K562 (cell line): ENCODE measurements around the gene PPP1R12C. TPM values are rescaled to one million over a fixed set of nuclear protein-coding genes. Genes with fewer than 3 reads are reported as not detected.

Source experiments
- ADNP ChIP-seq: fragments of 200-800 bp; sonication (Bioruptor generic); IDR thresholded peaks from 2 replicates; pipeline ENCODE4 v1.6.1; 2016; ENCODE audit warnings: missing genetic modification characterization, missing compliant biosample characterization
- ARHGAP35 ChIP-seq: fragments of 450-650 bp; IDR thresholded peaks from 2 replicates; pipeline ENCODE4 v1.6.1; 2018; ENCODE audit not compliant: partially characterized antibody
- CBX2 ChIP-seq: fragments of 200-600 bp; sonication (generic); IDR thresholded peaks from one replicate; pipeline ENCODE4 v1.6.1; 2012; ENCODE audit warnings: mild to moderate bottlenecking, low read length, inconsistent platforms; ENCODE audit not compliant: insufficient read depth, poor library complexity, severe bottlenecking
- EGR1 ChIP-seq: fragments of 450-650 bp; conservative IDR thresholded peaks from 2 replicates; pipeline ENCODE4 v1.6.1; 2017; ENCODE audit warnings: mild to moderate bottlenecking
- EHMT2 ChIP-seq: fragments of 450-650 bp; IDR thresholded peaks from 2 replicates; pipeline ENCODE4 v1.6.1; 2018; ENCODE audit warnings: antibody characterized with exemption
- ERF ChIP-seq: fragments of 450-650 bp; formaldehyde crosslinking; IDR thresholded peaks from 2 replicates; pipeline ENCODE4 v1.4.0; 2020; ENCODE audit warnings: mild to moderate bottlenecking, mixed read lengths
- ESRRA ChIP-seq: fragments of 450-650 bp; IDR thresholded peaks from 2 replicates; pipeline ENCODE4 v1.6.1; 2014; ENCODE audit warnings: low read depth, mild to moderate bottlenecking, moderate library complexity, borderline replicate concordance
- FOXM1 ChIP-seq, 2 experiments: fragments of 450-650 bp in 1 of 2; sonication (generic) in 1 of 2; formaldehyde crosslinking in 1 of 2; IDR thresholded peaks; 2 replicates each; pipeline versions ENCODE4 v1.6.1 to v1.9.0; 2017 to 2022; ENCODE audit warnings: low read depth in 2 of 2, mild to moderate bottlenecking in 2 of 2, missing genetic modification reagents in 1 of 2, moderate library complexity in 1 of 2
- GABPA ChIP-seq: fragments of 200-800 bp; sonication (Bioruptor generic); conservative IDR thresholded peaks from 2 replicates; pipeline ENCODE4 v1.6.1; 2016; ENCODE audit warnings: low read depth, missing genetic modification characterization, missing compliant biosample characterization
- GATAD2A ChIP-seq: fragments of 450-650 bp; IDR thresholded peaks from 2 replicates; pipeline ENCODE4 v1.6.1; 2017
- HDAC1 ChIP-seq, 2 experiments: fragments of 450-650 bp; IDR thresholded peaks; 2 replicates each; pipeline ENCODE4 v1.6.1; 2016 to 2017; ENCODE audit warnings: inconsistent platforms in 1 of 2, mild to moderate bottlenecking in 1 of 2, moderate library complexity in 1 of 2
- NR4A1 ChIP-seq, 2 experiments: fragments of 250-450 bp in 1 of 2; fragments of 450-650 bp in 1 of 2; sonication (Bioruptor Pico) in 1 of 2; IDR thresholded peaks; 2 replicates each; pipeline versions ENCODE4 v1.4.0 to v1.6.1; 2016 to 2020; ENCODE audit warnings: mild to moderate bottlenecking in 2 of 2, missing compliant biosample characterization in 1 of 2, missing genetic modification characterization in 1 of 2, moderate library complexity in 1 of 2
- PPARD ChIP-seq: fragments of 250-450 bp; sonication (Bioruptor Pico); IDR thresholded peaks from 2 replicates; pipeline ENCODE4 v1.8.0; 2022; ENCODE audit warnings: inconsistent platforms, mild to moderate bottlenecking, moderate library complexity
- SETDB1 ChIP-seq: IDR thresholded peaks from one replicate; pipeline ENCODE4 v1.6.1; 2012; ENCODE audit warnings: low read length, control low read depth, inconsistent platforms
- SOX6 ChIP-seq: fragments of 450-650 bp; IDR thresholded peaks from 2 replicates; pipeline ENCODE4 v1.6.1; 2014; ENCODE audit warnings: mild to moderate bottlenecking
- ZC3H8 ChIP-seq: fragments of 450-650 bp; IDR thresholded peaks from 2 replicates; pipeline ENCODE4 v1.6.1; 2017
- ZNF143 ChIP-seq: sonication (generic); formaldehyde crosslinking; IDR thresholded peaks from 2 replicates; pipeline ENCODE4 v1.9.0; 2022; ENCODE audit warnings: mild to moderate bottlenecking, missing genetic modification reagents
- ZNF146 ChIP-seq: IDR thresholded peaks from one replicate; pipeline ENCODE4 v1.6.1; 2018; ENCODE audit warnings: missing compliant biosample characterization; ENCODE audit not compliant: unreplicated experiment
- ZSCAN32 ChIP-seq: fragments of 450-650 bp; formaldehyde crosslinking; IDR thresholded peaks from 2 replicates; pipeline ENCODE4 v1.4.0; 2020; ENCODE audit warnings: mild to moderate bottlenecking, moderate library complexity
- ZZZ3 ChIP-seq: fragments of 450-650 bp; IDR thresholded peaks from 2 replicates; pipeline ENCODE4 v1.6.1; 2016; ENCODE audit warnings: antibody characterized with exemption, mild to moderate bottlenecking, moderate library complexity
- polyA plus RNA-seq, 8 experiments: library from polyadenylated mRNA; depleted of rRNA in 4 of 8; stranded (reverse) in 5 of 8; unstranded in 3 of 8; fragments of >200 nt; fragmentation: Nextera tagmentation in 2 of 8; fragmentation: Illumina TruSeq in 1 of 8; extraction: Ambion mirVana in 2 of 8; extraction: Trizol in 1 of 8; gene quantifications; 2 replicates each; pipeline versions ENCODE4 v1.2.1 to v1.2.3, GENCODE V29; 2011 to 2014; ENCODE audit warnings: inconsistent platforms in 1 of 8, missing spikeins in 1 of 8
- total RNA-seq, 7 experiments: library from RNA; depleted of rRNA in 6 of 7; stranded (reverse); fragments of >200 nt in 6 of 7; fragmentation: Illumina TruSeq in 2 of 7; extraction: Trizol in 2 of 7; gene quantifications; 2 replicates each; pipeline versions ENCODE4 v1.2.1 to v1.2.3, GENCODE V29; 2011 to 2021; ENCODE audit warnings: low replicate concordance in 1 of 7
- TF ChIP-seq, protein P1 (sequence below): sonication (generic); formaldehyde crosslinking; IDR thresholded peaks from 2 replicates; pipeline ENCODE4 v1.8.0; 2022; ENCODE audit warnings: missing genetic modification reagents, mild to moderate bottlenecking, moderate library complexity, borderline replicate concordance
- TF ChIP-seq, protein P2 (sequence below): fragments of 250-450 bp; sonication (Bioruptor Pico); IDR thresholded peaks from 2 replicates; pipeline ENCODE4 v1.8.0; 2021; ENCODE audit warnings: moderate library complexity, mild to moderate bottlenecking, inconsistent platforms
- TF ChIP-seq, protein P3 (sequence below): fragments of 450-650 bp; formaldehyde crosslinking; IDR thresholded peaks from 2 replicates; pipeline ENCODE4 v1.4.0; 2020; ENCODE audit warnings: mild to moderate bottlenecking, moderate library complexity
- TF ChIP-seq, protein P4 (sequence below): fragments of 450-650 bp; formaldehyde crosslinking; IDR thresholded peaks from 2 replicates; pipeline ENCODE4 v1.4.0; 2020; ENCODE audit warnings: mild to moderate bottlenecking, moderate library complexity

The PPP1R12C gene
- total and polyA plus RNA-seq, 9 of the 15 experiments (the other 6 are each of a cell fraction or from before 2014, with no cell fraction given) = 1.8 to 136 (median 33.7) TPM

DNA sequence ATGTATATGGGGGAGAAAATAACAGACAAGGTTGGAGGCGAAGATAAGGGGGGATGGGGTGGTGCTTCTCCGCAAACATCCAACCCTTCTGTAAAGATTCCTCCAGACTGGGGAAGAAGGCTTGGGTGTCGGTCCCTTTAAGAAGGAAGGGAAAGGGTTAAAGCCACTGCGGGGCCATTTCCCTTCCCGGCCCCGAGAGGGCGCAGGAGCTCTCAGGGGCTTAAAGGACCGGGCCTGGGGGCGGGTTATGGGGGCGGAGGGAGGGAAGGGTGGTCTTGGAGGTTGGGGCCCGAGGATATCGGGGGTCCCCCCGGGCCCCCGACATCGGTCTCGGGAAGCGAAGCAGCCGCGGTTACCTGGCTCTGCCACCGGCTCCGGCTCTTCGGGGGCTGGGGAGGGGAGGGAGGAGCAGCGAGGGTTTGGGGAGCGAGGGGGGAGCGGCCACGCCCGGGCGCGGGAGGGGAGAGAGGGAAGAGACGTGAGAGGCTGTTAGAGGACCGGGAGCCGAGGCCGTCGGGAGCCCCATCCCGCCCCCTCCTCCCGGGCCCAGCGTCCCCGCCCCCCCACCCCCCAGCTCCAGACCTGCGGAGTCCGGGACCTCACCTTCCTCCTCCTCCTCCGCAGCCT, 28.8 kb upstream of the PPP1R12C start (continued):
- TF ChIP-seq ADNP (tag) (no peak), EGR1 (peak; percentile 90), NR4A1 (CRISPR knock-in tag; IDR thresholded peaks at IDR 0.05) (no peak), NR4A1 (tag; IDR thresholded peaks at IDR 0.05) (no peak), EHMT2 (no peak), ESRRA (no peak), FOXM1 (IDR thresholded peaks at IDR 0.05; ENCODE audit: low read depth) (peak; percentile 83), FOXM1 (CRISPR knock-in tag; IDR thresholded peaks at IDR 0.05; ENCODE audit: low read depth) (0 out of 2 replicates have a peak, but pooled peaks have one; percentile 17), ARHGAP35 (no peak), ZC3H8 (0 out of 2 replicates have a peak, but pooled peaks have one; percentile 26), CBX2 (no peak), PPARD (CRISPR knock-in tag) (no peak), ZSCAN32 (CRISPR knock-in tag) (no peak), ZNF143 (CRISPR knock-in tag) (no peak), SETDB1 (no peak), GATAD2A (peak; percentile 81; the same call in 1 of the 2 replicates), ZZZ3 (no peak), HDAC1 (IDR thresholded peaks at IDR 0.05) (peak in 1 of 2 experiments; percentile 38; a peak in 2 of 4 replicates), SOX6 (0 out of 2 replicates have a peak, but pooled peaks have one; percentile 29), ZNF146 (CRISPR knock-in tag) (no peak), GABPA (tag) (no peak), ERF (CRISPR knock-in tag) (no peak)
- TF ChIP-seq, protein P1, sequence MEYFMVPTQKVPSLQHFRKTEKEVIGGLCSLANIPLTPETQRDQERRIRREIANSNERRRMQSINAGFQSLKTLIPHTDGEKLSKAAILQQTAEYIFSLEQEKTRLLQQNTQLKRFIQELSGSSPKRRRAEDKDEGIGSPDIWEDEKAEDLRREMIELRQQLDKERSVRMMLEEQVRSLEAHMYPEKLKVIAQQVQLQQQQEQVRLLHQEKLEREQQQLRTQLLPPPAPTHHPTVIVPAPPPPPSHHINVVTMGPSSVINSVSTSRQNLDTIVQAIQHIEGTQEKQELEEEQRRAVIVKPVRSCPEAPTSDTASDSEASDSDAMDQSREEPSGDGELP (CRISPR knock-in tag) = no peak
- TF ChIP-seq, protein P2, sequence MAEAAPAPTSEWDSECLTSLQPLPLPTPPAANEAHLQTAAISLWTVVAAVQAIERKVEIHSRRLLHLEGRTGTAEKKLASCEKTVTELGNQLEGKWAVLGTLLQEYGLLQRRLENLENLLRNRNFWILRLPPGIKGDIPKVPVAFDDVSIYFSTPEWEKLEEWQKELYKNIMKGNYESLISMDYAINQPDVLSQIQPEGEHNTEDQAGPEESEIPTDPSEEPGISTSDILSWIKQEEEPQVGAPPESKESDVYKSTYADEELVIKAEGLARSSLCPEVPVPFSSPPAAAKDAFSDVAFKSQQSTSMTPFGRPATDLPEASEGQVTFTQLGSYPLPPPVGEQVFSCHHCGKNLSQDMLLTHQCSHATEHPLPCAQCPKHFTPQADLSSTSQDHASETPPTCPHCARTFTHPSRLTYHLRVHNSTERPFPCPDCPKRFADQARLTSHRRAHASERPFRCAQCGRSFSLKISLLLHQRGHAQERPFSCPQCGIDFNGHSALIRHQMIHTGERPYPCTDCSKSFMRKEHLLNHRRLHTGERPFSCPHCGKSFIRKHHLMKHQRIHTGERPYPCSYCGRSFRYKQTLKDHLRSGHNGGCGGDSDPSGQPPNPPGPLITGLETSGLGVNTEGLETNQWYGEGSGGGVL (CRISPR knock-in tag) = no peak
- TF ChIP-seq, protein P3, sequence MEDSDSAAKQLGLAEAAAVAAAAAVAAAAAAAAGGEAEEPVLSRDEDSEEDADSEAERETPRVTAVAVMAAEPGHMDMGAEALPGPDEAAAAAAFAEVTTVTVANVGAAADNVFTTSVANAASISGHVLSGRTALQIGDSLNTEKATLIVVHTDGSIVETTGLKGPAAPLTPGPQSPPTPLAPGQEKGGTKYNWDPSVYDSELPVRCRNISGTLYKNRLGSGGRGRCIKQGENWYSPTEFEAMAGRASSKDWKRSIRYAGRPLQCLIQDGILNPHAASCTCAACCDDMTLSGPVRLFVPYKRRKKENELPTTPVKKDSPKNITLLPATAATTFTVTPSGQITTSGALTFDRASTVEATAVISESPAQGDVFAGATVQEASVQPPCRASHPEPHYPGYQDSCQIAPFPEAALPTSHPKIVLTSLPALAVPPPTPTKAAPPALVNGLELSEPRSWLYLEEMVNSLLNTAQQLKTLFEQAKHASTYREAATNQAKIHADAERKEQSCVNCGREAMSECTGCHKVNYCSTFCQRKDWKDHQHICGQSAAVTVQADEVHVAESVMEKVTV = 0 out of 2 replicates have a peak, but pooled peaks have one; percentile 12
- TF ChIP-seq, protein P4, sequence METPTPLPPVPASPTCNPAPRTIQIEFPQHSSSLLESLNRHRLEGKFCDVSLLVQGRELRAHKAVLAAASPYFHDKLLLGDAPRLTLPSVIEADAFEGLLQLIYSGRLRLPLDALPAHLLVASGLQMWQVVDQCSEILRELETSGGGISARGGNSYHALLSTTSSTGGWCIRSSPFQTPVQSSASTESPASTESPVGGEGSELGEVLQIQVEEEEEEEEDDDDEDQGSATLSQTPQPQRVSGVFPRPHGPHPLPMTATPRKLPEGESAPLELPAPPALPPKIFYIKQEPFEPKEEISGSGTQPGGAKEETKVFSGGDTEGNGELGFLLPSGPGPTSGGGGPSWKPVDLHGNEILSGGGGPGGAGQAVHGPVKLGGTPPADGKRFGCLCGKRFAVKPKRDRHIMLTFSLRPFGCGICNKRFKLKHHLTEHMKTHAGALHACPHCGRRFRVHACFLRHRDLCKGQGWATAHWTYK = no peak
